Activated T-cell treated with anti-CD3 and anti-CD28 coated beads for 24 hours (primary cell): ENCODE results near the gene NADSYN1.

Experiments used
- DNase-seq: peaks from one replicate; pipeline ENCODE4 v3.0.0-alpha.2; 2020; ENCODE audit warnings: low read depth

NADSYN1 gene

DNA sequence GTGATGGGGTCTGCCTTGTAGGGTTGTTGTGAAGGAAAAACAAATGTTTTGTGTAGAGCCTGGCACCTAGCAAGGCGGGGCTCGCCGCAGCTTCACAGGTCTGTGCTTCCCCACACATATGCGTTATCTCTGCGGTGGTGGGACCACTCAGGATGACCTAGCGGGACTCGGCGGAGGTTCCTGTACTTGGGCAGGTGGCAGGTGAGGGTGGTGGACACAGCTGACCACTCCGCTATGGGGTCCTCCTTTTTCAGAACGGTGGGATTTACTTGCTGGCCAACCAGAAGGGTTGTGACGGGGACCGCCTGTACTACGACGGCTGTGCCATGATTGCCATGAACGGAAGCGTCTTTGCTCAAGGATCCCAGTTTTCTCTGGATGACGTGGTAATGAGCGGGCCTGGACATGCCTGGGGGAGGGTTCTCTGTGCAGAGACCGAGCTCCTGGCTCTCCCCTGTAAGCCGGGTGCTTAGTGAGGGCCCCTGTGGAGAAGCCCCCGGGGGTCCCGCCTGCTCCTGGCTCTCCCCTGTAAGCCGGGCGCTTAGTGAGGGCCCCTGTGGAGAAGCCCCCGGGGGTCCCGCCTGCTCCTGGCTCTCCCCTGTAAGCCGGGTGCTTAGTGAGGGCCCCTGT, 21.3 kb downstream of the NADSYN1 start:
- DNase-seq, result no peak

- no peak for DNase-seq
These were observed 21.9 kb downstream of the NADSYN1 start for GRCh38 chr11:71474771-71475483.

DNA sequence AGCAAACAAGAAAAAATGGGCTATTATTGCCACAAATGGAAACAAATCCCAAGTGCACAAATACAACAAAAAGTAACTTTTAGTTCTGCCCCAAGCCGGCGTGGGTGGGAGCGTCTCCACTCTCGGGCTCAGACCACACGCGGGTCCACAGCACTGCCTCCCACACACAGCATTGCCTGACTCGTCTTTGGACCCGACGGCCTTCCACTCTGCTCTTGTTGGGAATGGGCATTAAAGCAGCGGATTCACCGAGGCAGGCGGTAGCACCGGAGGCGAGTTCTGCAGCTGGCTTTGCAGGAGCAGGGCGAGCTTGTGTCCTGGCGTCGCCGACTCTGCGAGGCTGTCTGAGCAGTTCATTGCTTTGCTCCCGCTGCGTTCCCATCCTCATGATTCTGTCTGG, 23.0 kb downstream of the NADSYN1 start:
- DNase-seq, result no peak

- DNase-seq, result no peak
These were observed 24.1 kb downstream of the NADSYN1 start for GRCh38 chr11:71476926-71477640.

- DNase-seq, result no peak
These were observed 24.9 kb downstream of the NADSYN1 start for GRCh38 chr11:71477641-71478527.

DNA sequence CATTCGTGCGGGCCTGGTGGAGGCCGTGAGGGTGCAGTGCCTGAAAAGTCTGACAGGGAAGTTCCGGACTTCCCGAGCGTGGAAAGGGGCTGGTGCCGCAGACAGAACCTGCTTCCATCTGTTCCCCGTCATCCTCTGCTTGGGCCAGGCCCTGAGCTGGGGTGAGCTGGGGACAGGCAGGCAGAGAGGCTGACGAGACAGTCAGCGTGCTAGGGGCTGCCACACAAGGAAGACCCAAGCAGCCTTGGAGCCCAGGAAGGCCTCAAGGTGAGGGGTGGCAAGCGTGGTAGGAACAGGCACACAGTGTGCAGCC, 25.5 kb downstream of the NADSYN1 start:
- no peak for DNase-seq

DNA sequence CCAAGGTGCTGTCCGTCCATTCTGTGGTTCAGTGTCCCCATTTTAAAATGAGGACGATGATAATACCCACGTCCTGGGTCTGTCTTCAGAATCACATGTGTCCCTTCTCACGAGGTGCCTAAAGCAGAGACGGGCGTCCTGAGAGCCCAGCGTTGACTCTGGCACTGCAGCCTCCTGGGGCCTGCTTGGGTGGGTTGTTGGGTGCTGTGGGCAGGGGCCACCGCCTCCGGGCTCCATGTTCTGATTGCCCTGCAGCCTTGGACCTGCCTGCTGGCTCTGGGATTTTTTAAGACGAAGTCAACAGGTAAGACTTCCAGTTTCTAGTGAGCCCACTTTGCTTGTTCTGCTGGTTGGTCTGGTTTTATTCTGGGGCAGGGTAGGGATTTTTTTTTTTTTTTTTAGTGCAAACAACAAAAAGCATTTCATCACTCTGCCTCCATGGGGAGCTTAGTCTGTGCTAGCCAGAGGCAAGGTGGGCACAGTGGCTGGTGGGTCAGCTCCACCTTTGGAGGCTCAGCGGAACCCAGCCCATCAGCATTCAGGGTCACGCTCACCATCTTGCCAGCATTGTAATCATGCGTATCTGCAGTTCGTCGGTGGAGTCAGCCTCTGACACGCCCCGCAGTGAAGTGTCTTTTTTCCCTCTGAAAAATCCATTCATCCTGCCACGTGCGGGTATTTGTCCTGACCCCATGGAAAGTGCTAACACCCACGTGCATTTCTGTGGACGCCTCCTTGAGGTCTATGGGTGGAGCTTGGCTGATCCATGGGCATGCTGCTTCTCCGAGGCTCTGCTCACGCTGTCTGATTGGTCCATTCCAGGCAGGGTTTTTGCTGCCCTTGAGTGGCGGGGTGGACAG, 28.3 kb downstream of the NADSYN1 start:
- DNase-seq, result no peak

DNA sequence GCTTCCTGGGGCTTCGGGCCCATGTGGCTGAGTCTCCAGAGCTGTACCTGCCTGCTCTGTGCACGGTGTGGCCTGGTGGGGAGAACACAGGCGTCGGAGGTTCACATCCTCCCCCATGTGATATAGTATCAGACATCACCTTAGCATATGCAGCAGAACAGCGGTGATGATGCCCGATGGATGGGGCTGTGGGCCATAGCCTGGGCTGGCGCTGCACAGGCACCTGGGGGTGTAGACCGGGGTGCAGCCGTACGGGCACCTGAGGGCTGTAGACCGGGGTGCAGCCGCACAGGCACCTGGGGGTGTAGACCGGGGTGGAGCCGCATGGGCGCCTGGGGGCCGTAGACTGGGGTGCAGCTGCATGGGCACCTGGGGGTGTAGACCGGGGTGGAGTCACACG, 29.2 kb downstream of the NADSYN1 start:
- no peak for DNase-seq

DNA sequence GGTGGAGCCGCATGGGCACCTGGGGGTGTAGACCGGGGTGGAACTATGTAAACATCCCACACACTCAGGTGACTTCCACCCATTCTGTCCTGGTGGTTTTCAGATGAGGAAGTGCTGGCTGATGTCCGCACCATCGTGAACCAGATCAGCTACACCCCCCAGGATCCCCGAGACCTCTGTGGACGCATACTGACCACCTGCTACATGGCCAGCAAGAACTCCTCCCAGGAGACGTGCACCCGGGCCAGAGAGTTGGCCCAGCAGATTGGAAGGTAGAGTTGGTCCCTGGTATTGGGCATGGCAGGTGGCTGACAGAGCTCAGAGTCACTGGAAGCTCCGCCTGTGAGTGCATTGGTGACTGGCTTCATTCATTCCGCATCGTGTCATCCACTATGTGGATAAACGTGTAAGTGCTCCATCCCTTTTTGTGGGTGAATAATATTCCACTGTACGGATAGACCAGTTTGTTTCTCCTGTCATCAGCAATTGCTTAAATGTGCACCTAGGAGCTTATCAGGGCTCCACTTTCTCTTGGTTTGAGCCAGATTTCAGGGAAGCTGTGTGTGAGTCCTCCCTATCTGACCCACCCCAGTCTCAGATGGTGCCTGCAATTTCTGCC, 29.9 kb downstream of the NADSYN1 start:
- DNase-seq, result no peak

- DNase-seq, result no peak
These were observed 30.7 kb downstream of the NADSYN1 start for GRCh38 chr11:71483692-71484091.

DNA sequence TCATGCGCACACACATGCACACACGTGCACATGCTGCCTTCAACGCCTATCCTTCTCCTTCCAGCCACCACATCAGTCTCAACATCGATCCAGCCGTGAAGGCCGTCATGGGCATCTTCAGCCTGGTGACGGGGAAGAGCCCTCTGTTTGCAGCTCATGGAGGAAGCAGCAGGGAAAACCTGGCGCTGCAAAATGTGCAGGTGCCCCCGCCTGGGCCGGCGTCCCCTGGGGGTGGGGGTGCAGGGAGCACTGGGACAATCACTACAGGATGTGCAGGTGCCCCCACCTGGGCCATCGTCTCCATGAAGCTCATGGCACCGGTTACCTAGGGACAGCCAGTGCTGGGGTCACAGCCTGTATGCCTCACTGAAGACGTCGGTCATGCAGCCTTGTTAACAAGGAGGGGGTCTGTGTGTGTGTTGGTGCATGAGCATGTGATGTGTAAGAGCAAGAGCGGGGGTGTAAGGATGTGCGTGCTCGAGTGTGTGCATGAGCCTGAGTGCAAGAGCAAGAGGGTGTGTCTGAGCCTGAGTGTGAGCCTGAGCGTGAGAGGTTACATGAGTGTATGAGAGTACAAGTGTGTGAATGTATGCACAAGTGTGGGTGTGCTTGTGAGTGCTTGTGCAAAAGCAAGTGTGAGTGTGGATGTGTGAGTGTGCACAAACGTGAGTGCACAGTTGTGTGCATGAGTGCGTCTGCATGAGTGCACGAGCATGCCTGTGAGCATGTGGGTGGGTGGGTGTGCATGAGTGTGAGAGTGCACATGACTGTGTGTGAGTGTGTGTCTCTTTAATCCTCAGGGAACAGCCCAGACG, 31.5 kb downstream of the NADSYN1 start:
- no peak for DNase-seq

DNA sequence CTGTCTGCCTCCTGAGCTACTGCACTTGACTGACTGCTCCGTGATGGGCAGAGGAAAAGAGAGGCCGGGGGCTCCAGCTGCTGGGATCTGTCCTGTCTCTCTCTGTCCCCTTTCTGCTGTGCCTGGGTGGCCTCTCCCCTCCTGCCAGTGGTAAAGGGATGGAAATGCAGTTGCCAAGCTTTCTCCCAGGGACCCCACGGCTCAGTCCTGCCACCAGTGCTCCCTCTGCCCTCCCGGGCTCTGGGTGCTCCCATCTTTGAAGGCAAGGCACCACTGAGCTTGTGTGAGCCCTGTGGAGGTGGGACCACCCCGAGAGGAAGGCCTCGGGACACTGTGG, 32.0 kb downstream of the NADSYN1 start:
- DNase-seq, result no peak

DNA sequence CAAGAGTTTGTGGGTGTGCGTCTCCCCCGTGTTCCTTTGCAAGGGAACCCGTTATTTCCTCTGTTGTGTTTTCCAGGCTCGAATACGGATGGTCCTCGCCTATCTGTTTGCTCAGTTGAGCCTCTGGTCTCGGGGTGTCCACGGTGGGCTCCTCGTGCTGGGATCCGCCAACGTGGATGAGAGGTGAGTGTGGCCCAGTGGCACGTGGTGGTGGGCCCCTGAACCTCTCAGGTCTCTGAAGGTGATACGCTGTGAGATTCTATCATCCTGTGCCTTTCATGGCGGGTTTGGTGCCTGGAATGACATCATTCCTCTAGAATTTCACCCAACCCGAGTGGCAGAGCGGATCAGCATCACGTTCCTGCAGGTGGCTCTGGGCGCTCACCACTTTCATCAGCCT, 32.5 kb downstream of the NADSYN1 start:
- DNase-seq, result no peak

GRCh38 chr11:71486320-71486719, 33.3 kb downstream of the NADSYN1 start:
- no peak for DNase-seq

GRCh38 chr11:71488681-71489270, 35.8 kb downstream of the NADSYN1 start:
- no peak for DNase-seq

DNA sequence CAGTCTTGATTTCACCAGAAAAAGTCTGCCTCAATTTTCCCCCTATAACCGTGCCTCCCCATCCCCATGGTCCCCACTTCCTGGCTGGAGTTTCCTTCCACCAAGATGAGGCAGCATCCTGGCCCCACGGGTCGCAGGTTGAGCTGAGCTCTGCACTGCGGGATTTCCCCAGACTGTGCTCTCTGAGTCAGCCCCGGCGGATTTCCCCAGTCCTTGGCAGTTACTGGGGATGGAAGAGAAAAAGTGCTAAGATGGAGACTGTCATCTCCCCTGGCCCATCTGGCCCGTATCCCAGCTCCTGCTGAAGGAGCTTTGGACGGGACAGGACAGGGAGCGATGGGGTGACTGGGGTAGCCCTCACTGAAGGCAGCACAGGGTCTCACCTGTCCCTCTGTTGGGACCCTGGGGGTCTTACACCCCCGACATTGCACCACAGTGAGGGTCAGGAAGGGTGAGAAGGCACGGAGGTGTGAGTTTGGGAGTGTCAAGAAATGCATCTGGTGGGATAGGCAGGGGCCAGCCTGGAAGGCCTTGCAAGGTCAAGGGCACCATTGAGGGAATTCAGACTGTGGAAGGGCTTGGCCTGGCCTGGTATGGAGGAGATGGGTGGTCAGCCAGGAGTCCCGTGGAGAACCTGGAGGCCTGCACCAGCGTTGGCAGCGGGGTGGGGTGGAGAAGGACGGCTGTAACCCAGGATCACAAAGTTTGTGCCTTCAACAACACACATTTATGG, 36.5 kb downstream of the NADSYN1 start:
- peak; percentile 46 for DNase-seq

DNA sequence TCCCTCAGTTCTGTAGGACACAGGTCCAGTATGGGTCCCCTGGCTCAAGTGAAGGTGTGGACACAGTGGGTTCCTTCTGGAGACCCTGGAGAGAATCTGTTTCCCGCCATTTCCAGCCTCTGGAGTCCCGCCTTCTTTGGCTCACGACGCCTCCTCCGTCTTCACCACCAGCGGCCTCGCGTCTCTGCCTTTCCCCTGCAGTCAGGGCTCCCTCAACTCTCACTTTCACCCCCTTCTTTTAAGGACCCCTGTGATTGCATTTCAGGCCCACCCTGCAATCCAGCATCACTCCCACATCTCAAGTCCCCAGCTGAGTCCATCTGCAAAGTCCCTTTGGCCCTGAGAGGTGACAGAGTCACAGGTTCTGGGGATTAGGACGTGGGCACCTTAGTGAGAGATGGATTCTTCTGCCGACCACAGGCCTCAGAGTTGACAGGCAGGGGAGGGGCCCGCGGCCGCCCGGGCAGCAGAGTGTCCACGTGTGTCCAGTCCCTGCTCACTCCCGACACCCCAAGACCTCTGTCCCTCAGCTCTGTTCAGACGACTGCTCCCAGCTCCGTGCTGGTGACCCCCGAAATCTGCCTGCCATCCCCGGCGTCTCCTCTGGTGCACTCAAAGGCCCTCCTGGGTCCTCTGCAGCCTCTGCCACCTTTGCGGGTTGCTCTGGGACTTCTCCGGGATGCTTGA, 37.2 kb downstream of the NADSYN1 start:
- DNase-seq, result no peak

DNA sequence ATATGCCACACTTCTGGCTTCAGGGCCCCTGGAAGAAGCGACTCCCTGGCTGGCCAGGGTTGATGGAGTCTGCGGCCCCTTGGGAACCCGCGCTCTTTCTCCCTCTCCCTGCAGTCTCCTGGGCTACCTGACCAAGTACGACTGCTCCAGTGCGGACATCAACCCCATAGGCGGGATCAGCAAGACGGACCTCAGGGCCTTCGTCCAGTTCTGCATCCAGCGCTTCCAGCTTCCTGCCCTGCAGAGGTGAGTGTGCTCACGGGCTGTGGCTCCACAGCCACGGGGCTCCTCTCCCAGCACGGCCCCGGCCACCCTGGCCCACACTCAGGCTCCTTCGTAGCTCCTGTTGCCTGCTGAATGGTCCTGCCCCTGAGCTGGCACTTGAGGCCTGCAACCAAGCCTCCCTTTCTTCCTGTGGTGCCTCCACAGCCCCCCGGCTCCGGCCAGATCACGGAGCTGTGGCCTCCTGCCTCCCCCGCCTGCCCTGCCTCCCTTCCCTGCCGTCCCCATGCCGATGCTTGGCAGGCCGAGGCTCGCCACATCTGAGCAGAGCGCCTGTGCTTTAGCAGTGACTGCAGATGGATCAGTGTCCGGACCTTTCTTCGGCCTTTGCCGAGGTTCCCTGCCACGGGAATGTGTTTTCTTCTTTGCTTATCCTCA, 37.9 kb downstream of the NADSYN1 start:
- no peak for DNase-seq
